ENCODE results near the gene ZDHHC5. TPM values are rescaled to one million over a fixed set of nuclear protein-coding genes. Genes with fewer than 3 reads are reported as not detected.

The ZDHHC5 gene
- total RNA-seq = 42.8 and 48.2 TPM in 2 replicates

GRCh38 chr11:57667736-57668433 is at the start of gene ZDHHC5:
ZDHHC5 (plus strand) TSS chr11:57668114; CDS start chr11:57673091, 4,977 bp downstream.

GRCh38 chr11:57649826-57650738 is 17.8 kb upstream of the ZDHHC5 start, which contains the start of gene YPEL4:
YPEL4 (minus strand) TSS chr11:57649912; CDS start chr11:57647107, 2,805 bp downstream.

GRCh38 chr11:57657194-57658022 is 10.5 kb upstream of the ZDHHC5 start, which contains the start of gene CLP1:
CLP1 (plus strand) TSS chr11:57657762; CDS start chr11:57659477, 1,715 bp downstream.

GRCh38 chr11:57711414-57712255 is 43.7 kb downstream of the ZDHHC5 start, which contains the start of gene MED19:
MED19 (minus strand) TSS chr11:57712215; CDS start chr11:57712179, 36 bp downstream.

GRCh38 chr11:57712256-57713150 is 44.6 kb downstream of the ZDHHC5 start, which contains the start of gene TMX2:
TMX2 (plus strand) TSS chr11:57712593; CDS start chr11:57712619, 26 bp downstream.

GRCh38 chr11:57741132-57742086 is 73.5 kb downstream of the ZDHHC5 start, which contains the start of gene SELENOH:
SELENOH (plus strand) TSS chr11:57741491; CDS start chr11:57741596, 105 bp downstream.

Other genes with a start within 250 kb of the ZDHHC5 start
- gene SLC43A3, start 241.0 kb upstream of the ZDHHC5 start, total RNA-seq = 56.3 and 68.5 TPM in 2 replicates
- 0.15 and 0.67 TPM in 2 replicates for gene RTN4RL2, start 207.6 kb upstream of the ZDHHC5 start, total RNA-seq
- gene SLC43A1, start 152.4 kb upstream of the ZDHHC5 start, total RNA-seq = 4.5 and 7.2 TPM in 2 replicates
- gene TIMM10, start 137.4 kb upstream of the ZDHHC5 start, total RNA-seq = 92.7 and 93.9 TPM in 2 replicates
- not detected in 2 replicates for gene SMTNL1, start 130.5 kb upstream of the ZDHHC5 start, total RNA-seq
- gene UBE2L6, start 100.4 kb upstream of the ZDHHC5 start, total RNA-seq = 104 and 108 TPM in 2 replicates
- gene SERPING1, start 70.4 kb upstream of the ZDHHC5 start, total RNA-seq = 0.87 and 1.9 TPM in 2 replicates
- gene YPEL4, start 18.2 kb upstream of the ZDHHC5 start, total RNA-seq = 0.25 TPM in 1 of 2 replicates, not detected in the other
- gene CLP1, start 10.4 kb upstream of the ZDHHC5 start, total RNA-seq = 18.1 and 21.4 TPM in 2 replicates
- gene MED19, start 44.1 kb downstream of the ZDHHC5 start, total RNA-seq = 20.9 and 31.8 TPM in 2 replicates
- gene TMX2, start 44.5 kb downstream of the ZDHHC5 start, total RNA-seq = 57.9 and 61.2 TPM in 2 replicates
- gene SELENOH, start 73.4 kb downstream of the ZDHHC5 start, total RNA-seq = 273 and 291 TPM in 2 replicates
- not detected in 2 replicates for gene BTBD18, start 83.7 kb downstream of the ZDHHC5 start, total RNA-seq
- gene CTNND1, start 93.7 kb downstream of the ZDHHC5 start, total RNA-seq = 122 and 129 TPM in 2 replicates